ENCODE data around the gene WDFY2.

DNA sequence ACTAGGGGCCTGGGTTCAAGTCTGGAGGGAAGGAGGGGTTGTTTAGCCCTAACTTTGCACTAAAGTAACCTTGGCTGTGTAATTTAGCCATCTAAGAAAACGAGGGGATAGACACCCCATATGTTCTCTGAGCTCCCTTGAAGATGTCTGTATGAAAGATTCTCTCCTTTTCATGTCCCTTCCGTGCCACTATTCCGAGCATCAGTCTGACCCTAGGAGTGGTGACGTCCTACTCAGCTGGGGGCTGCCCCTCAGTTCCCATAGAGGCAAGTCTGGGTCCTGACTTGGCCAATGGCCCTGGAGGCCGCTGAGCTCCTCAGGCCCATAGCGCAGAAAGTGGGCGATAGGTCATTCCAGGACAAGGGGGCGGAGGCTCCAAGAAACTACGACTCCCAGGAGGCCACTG is 790 bp upstream of the WDFY2 start:
- TF ChIP-seq, protein P1, sequence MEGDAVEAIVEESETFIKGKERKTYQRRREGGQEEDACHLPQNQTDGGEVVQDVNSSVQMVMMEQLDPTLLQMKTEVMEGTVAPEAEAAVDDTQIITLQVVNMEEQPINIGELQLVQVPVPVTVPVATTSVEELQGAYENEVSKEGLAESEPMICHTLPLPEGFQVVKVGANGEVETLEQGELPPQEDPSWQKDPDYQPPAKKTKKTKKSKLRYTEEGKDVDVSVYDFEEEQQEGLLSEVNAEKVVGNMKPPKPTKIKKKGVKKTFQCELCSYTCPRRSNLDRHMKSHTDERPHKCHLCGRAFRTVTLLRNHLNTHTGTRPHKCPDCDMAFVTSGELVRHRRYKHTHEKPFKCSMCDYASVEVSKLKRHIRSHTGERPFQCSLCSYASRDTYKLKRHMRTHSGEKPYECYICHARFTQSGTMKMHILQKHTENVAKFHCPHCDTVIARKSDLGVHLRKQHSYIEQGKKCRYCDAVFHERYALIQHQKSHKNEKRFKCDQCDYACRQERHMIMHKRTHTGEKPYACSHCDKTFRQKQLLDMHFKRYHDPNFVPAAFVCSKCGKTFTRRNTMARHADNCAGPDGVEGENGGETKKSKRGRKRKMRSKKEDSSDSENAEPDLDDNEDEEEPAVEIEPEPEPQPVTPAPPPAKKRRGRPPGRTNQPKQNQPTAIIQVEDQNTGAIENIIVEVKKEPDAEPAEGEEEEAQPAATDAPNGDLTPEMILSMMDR (conservative IDR thresholded peaks at IDR 0.05), result no peak
- TF ChIP-seq EZH2 (IDR thresholded peaks at IDR 0.05; ENCODE audit: low read depth), result no peak

Measured in PC-9 (cell line).